ENCODE measurements around the gene B4GALT2. TPM values are rescaled to one million over a fixed set of nuclear protein-coding genes. Genes with fewer than 3 reads are reported as not detected.
A peak's percentile ranks its signal among the peaks of the same experiment; 100 is the strongest.

B4GALT2 gene
- polyA plus RNA-seq, 1 of the 3 experiments (the other 2 are of a cell fraction), result 48.0 TPM

- TF ChIP-seq GATA2 (CRISPR knock-in tag; IDR thresholded peaks at IDR 0.05) (no peak), YY1 (IDR thresholded peaks at IDR 0.05; ENCODE audit: low read depth) (no peak), REST (IDR thresholded peaks at IDR 0.05; ENCODE audit: low read depth, low read length) (no peak)
Measured at GRCh38 chr1:43976890-43977289, 2.1 kb upstream of the B4GALT2 start (continued).

- peaks cover 9% of the 10 kb centered on the region for H3F3A ChIP-seq (replicated peaks; ENCODE audit: insufficient read depth)
- DNase-seq, result no peak
- peaks cover 20% of the 10 kb centered on the region for H4K20me1 ChIP-seq (ENCODE audit: insufficient read depth)
- H3K9me2 ChIP-seq, result no peaks in the 10 kb centered on the region
- H3K4me3 ChIP-seq (ENCODE audit: low read depth in 2 of 2, low read length in 1 of 2), result peak overlapping the region in 1 of 2 experiments; percentile 85; a peak in 3 of 4 replicates
- H3K4me2 ChIP-seq, result peak overlapping the region; percentile 88
- 83% methylated on average over 9 of the region's 9 CpGs for WGBS (ENCODE audit: low lambda C conversion rate)
- no peaks in the 10 kb centered on the region for H3K9me3 ChIP-seq
- no peak overlapping the region for H3K9ac ChIP-seq
- no peak overlapping the region for H3K27ac ChIP-seq (ENCODE audit: low read depth in 2 of 2, low read length in 1 of 2)
- H3K79me2 ChIP-seq (ENCODE audit: insufficient read depth), result peaks cover 71% of the 10 kb centered on the region
- ChIA-PET CTCF (interaction anchor here (0.9 to 2.3 kb wide), 5 partner anchors 27 to 214 kb away, joined by 3 to 10 read pairs (median 3); partner anchors contain the start of gene IPO13), POLR2A (interaction anchor here (0.7 kb wide), 1 partner anchor 7 kb away, joined by 3 read pairs; the partner anchor contains the start of gene DPH2)
- H3K36me3 ChIP-seq (replicated peaks in 1 of 2; ENCODE audit: control insufficient read depth in 1 of 2, insufficient read depth in 2 of 2, low read length in 1 of 2), result peaks cover 16 to 37% of the 10 kb centered on the region in 2 experiments
- H3K27me3 ChIP-seq (ENCODE audit: insufficient read depth), result no peaks in the 10 kb centered on the region
- peaks cover 8 to 50% of the 10 kb centered on the region in 2 experiments; a peak in 1 of 4 replicates for H3K4me1 ChIP-seq (ENCODE audit: control insufficient read depth in 1 of 2, insufficient read depth in 2 of 2, low read depth in 1 of 2, low read length in 1 of 2)
- TF ChIP-seq GABPA (IDR thresholded peaks at IDR 0.05; ENCODE audit: low read depth) (no peak), EP300 (IDR thresholded peaks at IDR 0.05; ENCODE audit: borderline replicate concordance in 1 of 2, low read depth in 1 of 2, low read length in 1 of 2) (no peak), CTCF (IDR thresholded peaks at IDR 0.05) (no peak), SMC3 (IDR thresholded peaks at IDR 0.05; ENCODE audit: low read depth, low read length) (no peak), RAD21 (IDR thresholded peaks at IDR 0.05; ENCODE audit: low read length) (no peak), EZH2phosphoT487 (IDR thresholded peaks at IDR 0.05; ENCODE audit: borderline replicate concordance, low read depth) (no peak), NRF1 (IDR thresholded peaks at IDR 0.05; ENCODE audit: low read depth, low read length) (no peak), YY1 (IDR thresholded peaks at IDR 0.05; ENCODE audit: low read depth) (no peak)
- no peak overlapping the region for H2AFZ ChIP-seq (ENCODE audit: low read depth)
Measured at GRCh38 chr1:43977376-43978263, 1.4 kb upstream of the B4GALT2 start.
